Activated CD8-positive, alpha-beta memory T cell treated with anti-CD3 and anti-CD28 coated beads, Interleukin-2, amount 50 U/mL, for 4 hours (primary cell): Measurements from ENCODE around the gene CCDC28B.
A peak's percentile ranks its signal among the peaks of the same experiment; 100 is the strongest.

Experiments
- DNase-seq: peaks from one replicate; pipeline ENCODE4 v3.0.0-alpha.2; 2020

The CCDC28B gene

GRCh38 chr1:32223683-32224082 lies 23.3 kb downstream of the CCDC28B start:
- no peak for DNase-seq

DNA sequence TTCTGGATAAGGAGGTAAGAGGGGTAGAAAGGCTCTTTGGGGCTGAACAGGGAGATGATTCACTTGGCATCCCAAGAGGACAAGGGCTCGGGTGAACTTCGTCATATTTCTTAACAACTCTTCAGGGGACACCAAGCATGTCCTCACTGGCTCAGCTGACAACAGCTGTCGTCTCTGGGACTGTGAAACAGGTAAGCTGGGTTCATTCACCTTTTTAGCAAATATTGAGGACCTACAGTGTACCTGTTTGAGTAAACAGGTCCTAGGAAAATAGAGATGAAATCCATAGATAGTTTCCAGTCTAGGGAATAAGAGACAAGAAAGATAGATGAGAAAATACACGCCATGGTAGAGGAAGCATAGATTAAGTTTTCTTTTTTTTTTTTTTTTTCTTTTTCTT lies 23.9 kb downstream of the CCDC28B start:
- no peak for DNase-seq

- no peak for DNase-seq
These were observed 28.4 kb downstream of the CCDC28B start for GRCh38 chr1:32228771-32229170.

DNA sequence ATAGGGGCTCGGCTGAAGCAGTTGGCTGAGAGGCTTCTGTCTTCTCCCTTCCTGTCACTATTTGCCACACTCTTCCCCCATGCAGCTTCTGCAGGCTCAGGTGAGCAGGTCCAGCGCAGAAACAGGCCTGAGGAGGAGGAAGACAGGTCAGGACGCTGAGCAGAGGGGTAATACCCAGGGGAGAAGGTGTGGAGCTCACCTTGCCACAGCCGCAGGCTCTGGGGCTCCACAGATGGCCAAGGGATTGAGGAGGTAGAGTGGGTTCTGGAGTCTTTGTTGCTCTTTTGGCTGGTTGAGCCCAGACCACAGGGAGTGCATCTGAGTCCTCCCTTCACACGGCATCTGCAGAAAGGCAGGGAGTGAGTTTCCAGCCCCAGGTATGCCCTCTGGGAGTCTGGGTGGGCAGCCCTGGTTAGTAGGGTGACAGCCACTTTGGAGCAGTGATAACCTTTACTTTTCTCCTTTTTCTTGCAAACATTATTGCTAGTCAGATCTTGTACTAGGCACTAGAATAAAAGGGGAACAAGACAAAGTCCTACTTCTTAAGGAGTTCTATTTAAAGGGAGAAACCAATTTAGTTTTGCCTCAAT lies 31.5 kb downstream of the CCDC28B start:
- no peak for DNase-seq

DNA sequence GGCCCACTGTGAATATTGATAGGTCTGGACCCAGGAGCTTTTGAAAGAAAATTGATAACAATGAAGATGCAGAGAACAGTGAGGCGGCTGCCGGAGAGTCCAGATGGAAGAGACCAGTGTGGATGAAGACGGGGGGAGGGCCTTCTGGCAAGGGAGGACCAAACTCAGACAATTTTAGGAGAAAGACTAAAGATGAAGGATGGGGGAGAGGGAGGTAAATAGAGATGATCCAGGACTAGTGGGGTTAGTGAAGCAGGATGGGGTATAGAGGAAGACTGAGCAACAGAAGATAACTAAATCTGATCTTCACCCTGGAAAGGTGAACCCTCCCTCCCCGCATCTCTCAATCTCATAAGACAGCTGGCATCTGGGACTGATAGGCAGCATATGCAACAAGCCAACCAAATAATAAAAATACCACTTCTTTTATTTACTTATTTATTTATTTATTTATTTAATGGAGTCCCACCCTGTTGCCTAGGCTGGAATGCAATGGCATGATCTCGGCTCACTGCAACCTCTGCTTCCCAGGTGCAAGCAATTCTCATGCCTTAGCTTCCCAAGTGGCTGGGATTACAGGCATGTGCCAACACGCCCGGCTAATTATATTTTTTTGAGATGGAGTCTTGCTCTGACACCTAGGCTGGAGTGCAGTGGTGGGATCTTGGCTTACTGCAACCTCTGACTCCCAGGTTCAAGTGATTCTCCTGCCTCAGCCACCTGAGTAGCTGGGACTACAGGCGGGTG lies 32.3 kb downstream of the CCDC28B start:
- DNase-seq = no peak

- no peak for DNase-seq
These were observed 34.4 kb downstream of the CCDC28B start for GRCh38 chr1:32234792-32235191.

- no peak for DNase-seq
These were observed 38.9 kb downstream of the CCDC28B start for GRCh38 chr1:32239337-32239736.

GRCh38 chr1:32239790-32240139 lies 39.4 kb downstream of the CCDC28B start:
- DNase-seq = no peak

DNA sequence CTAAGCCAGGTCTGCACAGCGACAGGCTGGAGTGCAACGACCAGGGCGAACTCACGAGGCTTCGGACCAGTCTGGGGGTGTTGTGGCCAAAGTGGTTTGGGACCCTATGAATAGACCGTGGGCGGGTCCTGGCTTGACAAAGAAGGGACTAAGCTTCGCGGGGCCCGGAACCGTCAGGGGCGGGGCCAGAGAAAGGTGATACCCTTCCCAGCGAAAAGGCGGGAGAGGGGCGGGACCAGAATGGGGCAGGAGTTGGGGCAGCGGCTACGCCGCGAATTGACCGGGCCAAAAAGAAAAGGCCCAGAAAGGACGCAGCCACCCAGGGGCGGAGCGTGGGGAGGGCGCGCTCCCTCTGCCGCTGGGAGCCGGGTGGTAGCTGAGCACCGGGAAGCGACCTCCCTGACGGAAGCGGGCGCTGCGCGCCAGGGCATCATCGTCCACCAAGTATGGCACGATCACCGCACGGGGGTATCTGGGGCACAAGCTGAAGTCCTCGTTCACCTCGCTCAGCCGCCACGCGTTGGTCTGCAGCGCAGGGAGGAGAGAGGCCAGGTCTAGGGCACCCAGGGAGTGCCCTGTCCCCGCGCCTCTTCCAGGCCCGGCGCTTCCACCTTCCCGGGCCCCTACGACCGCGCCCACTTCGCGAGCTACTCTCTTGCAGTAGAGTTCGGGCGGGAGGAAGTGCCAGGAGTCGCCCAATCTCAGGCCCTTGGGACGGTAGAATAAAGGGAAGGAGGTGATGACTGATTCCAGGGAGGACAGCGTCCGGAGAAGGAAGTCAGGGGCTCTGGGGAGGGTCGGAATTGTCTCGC lies 40.0 kb downstream of the CCDC28B start:
- peak; percentile 63 for DNase-seq

GRCh38 chr1:32241001-32241763 lies 40.8 kb downstream of the CCDC28B start:
- DNase-seq = peak; percentile 50

- no peak for DNase-seq
These were observed 42.0 kb downstream of the CCDC28B start for GRCh38 chr1:32242341-32242851.

DNA sequence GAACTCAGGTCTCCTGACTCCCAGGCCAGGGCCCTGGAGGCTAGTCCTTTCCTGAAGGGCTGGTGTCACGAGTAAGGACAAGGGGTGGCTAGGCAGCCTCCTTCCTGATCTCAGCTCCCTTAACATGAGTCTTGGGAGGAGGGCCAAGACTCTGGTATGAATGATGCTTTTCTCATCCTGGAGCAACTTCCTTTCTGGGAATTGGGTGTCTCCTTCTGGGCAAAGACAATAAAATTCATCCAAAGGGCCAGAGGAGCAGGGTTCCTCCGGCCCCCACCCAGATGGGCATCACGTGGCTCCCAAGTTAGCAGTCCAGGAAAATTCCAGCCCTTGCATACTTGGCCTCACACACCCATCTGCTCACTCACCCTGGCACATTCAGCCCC lies 46.5 kb downstream of the CCDC28B start, which contains the start of gene FAM167B:
Gene FAM167B (plus strand): TSS at position 335 of the 386 bp plus-strand sequence. CDS start 200 bp downstream, outside the sequence.
- no peak for DNase-seq

- no peak for DNase-seq
These were observed 47.1 kb downstream of the CCDC28B start for GRCh38 chr1:32247452-32247851.

DNA sequence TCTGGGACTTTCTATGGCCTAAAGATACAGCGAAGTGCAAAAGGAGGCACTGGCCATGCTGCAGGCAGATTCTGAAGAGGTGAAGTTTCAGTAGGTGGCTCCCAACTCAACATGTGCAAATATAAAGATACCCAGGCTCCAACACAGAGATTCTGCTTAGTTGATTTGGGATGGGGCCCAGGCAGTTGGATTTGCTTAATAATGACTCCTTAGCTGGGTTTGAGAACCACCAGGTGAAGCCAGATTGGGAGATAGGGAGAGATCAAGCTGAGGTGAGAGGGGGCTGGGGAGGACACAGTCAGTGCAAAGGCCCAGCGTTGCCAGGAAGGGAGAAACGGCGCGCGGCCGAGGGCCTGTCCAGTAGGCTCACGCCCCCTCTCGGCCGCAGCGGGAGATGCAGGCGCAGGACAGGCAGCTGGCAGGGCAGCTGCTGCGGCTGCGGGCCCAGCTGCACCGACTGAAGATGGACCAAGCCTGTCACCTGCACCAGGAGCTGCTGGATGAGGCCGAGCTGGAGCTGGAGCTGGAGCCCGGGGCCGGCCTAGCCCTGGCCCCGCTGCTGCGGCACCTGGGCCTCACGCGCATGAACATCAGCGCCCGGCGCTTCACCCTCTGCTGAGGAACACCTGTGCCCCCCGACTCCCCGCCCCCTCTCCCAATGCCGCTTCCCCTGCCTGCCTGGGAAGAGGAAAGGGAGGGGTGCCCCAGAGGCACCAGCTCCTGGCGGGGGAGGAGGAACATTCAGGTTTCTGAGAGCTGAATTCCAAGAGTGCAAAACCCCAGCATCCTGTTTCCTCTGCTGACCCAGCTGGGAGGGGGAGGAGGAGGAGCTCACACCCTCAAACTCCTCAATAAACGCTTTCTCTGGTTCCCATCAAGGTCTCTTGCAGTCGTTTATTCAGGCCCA lies 47.8 kb downstream of the CCDC28B start:
- peak; percentile 77 for DNase-seq

GRCh38 chr1:32249831-32250525 lies 49.6 kb downstream of the CCDC28B start:
- DNase-seq = peak; percentile 79

DNA sequence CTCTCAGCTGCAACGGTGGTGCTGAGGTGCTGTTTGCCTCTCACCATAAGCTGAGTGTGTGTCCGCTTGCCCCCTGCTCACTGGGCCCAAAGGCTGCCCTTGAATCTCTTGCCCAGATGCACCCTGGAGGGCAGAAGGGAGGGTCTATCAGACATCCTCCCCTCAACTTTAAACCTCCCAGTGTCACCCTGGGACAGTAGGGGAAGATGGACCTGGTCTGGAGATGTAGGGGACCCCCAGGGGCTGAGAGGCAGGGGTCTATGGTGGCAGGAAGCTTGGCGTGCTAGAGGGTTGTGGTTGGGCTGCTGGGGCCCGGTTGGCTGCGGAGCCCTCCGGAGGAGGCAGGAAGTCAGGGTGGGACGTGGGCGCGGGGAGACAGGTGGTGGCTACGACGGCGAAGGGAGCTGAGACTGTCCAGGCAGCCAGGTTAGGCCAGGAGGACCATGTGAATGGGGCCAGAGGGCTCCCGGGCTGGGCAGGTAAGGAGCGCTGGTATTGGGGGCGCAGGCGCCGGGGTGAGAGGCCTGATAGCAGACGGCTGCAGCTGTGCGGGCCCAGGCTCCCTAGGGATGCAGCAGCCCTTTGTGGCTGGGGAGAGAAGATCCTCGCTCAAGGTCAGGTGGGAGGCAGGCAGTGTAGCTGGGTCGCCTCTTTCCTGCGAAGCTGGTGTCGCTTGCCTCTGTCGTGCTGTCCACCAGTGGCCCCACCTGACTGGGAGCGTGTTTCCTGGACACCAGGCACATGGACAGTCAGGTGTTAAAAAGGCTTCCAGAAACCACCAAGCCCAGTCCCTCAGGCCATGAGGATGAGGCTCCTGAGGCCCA lies 50.7 kb downstream of the CCDC28B start, which contains the start of gene LCK:
Gene LCK (plus strand): TSS at position 373 of the 824 bp plus-strand sequence. CDS start 23,065 bp downstream, outside the sequence.
- DNase-seq = peak; percentile 64
